Stimulated activated CD4-positive, alpha-beta T cell treated with anti-CD3 and anti-CD28 coated beads, Interleukin-15, amount 100 ng/mL, for 24 hours (primary cell): ENCODE results near the gene PPP2R2B.
"Not testable (repeated sequence)": the region's sequence is repeated elsewhere in the genome, so short reads cannot be mapped to it uniquely, and the experiment has no call there.

Experiments used
- DNase-seq: peaks from one replicate; pipeline ENCODE4 v3.0.0-alpha.2; 2020

Gene PPP2R2B

DNA sequence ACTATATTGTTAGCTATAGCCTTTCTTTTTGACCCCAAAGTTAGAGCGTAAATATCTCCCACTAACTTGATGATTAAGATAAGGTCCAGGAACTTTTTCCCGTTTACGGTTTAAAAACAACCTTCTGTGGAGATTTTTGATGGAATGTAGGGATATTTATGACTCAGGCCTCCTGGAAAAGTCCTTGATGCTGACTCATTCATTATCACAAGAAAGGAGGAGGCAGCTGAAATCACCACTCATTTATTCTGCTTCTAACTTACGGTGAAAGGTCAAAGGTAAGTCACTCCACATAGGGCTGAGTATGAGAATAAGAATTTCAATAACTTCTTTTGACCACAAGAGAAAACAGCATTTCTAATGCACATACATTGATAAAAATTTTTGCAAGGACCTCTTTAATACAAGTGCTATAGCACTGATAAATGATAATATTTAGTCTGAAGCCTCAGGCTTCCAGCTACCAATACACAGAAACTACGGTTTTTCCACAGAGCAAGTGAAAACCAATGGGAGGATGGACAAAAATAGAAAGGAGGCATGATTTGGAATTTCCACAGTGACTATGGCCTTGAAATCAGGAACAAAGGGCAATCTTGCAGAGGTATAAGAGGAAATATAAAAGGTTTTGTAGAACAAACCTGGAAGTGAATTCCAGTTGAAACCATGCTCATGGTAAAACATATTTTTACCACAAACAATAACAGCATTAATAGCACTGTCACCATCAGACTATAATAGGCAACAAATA is 146.5 kb downstream of the PPP2R2B start:
- DNase-seq, result no peak

DNA sequence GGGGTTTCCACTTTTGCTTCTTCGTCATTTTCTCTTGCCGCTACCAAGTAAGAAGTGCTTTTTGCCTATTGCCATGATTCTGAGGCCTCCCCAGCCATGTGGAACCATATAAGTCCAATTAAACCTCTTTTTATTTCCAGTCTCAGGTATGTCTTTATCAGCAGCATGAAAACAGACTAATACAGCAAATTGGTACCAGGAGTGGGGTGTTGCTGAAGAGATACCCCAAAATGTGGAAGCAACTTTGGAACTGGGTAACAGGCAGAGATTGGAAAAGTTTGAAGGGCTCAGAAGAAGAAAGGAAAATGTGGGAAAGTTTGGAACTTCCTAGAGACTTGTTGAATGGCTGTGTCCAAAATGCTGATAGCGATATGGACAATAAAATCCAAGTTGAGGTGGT is 149.8 kb downstream of the PPP2R2B start:
- DNase-seq, result not testable (repeated sequence)

DNA sequence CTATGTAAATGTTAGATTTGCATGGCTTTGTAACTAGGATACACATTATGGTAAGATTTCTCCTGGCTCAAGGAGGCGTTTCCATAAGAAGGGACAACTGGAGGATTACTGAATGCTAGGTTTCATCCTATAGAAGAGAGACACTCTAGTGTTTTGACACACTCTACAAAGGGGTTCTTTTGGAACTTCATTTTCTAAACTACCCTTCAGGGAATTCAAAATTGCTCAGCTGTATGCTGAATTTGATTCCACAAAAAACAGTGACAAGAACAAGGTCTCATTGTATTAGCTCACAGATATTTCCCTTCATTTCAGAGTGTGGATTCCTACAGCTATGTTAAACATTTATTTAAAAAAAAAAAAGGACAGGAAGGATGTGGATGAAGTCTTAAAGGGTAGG is 151.7 kb downstream of the PPP2R2B start:
- DNase-seq, result no peak

DNA sequence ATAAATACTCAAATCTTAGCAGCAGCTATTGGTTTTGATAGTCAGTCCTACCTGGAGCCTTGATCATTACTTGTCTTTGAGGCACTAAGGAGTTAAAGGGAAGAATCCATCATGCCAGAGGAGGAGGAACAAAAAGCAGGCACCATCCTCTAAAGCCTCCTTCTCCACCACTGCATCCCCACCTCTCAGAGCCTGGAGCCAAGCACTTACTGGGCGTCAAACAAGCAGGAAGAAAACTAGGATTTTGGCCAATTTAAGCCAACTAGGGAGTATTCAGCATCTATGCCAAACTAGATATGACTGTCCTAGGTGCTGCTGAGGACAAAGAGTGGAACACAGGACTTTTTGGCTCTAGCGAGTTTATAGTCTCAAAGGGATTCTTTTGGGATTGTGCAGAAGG is 152.5 kb downstream of the PPP2R2B start:
- no peak for DNase-seq

DNA sequence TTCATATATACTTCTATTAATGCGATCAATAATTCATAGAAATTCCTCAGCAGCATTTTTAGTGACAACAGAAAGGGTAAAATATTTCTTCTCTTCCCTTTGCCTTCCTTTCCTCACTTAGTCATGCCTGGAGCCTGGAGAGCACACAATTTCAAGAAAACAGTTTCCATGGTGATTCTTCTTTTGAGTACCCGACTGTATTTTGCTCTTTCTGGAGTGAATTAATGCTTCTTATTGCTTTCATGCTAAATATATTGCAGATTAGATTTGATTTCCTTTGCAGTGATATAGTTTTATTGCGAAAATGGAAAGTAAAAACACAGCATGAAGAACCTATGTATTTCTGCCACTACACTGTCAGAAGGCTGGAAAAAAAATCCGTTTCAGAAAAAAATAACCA is 153.5 kb downstream of the PPP2R2B start:
- DNase-seq, result no peak

DNA sequence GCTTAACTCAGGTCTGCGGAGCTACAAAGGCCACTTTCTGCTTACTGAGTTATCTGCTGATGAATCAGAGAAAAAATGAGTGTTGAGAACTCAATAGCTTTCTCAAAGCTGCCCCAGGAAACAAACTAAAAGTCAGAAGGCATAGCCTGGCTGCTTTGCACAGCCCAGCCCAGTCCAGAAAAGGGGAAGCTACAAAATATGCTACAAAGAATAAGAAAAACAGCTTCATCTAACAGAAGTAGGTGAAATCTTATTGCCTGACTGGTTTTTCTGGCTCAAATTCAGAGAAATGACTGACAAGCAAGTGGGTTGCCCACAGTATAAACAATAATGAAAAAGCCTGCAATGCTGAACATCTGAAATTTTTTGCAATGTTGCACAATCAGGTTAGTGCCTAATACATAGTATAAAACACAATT is 156.2 kb downstream of the PPP2R2B start:
- DNase-seq, result no peak

DNA sequence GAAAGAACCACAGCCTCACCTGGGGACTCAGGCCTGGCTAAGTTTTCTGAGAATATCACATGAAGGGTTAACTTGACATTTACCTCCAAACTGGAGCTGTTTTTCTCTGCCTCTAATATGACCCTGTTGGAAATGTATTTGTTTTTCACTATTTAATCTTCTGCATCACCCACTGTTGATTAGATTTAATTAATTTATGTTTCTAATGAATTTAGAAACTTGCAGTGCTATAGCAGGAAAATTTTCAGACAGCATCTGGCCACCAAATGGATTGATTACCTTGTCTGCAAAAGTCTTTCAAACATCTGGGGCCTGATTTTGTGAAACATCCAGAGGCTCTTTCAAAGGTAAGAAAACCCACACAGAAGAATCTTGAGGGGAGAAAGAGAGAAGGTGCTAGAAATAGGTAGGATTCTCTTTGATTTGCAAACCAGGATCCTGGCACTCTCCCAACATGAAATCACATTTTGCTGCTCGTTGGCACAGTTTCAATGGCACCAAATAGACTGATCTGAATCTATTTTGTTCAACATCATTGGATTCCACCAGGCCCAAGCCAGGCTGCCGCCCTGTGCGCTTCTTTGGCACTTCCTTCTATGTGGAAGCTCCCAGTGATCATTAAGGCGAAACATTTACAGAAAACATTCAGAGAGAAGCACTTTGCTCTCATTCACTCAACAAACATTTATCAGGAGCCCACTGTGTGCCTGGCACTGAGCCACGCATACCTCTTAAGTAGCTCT is 157.3 kb downstream of the PPP2R2B start:
- no peak for DNase-seq

DNA sequence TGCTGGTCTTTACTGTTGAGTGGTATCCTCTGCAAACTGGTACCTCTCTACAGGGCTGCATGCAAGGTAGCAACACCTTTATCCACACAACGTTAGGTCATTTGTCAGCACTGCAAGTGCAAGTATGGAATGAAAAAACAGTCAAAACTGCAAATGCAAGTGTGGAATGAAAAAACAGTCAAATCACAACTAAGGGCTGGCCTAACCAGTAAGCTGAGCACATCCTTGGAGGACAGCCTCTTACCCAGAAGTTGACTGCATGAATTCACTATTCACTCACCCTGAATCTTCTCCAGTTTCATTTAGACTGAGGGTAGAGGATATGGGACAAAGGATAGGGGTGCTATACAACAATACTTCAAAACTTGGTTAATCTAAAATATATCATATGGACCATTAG is 158.4 kb downstream of the PPP2R2B start:
- DNase-seq, result no peak

DNA sequence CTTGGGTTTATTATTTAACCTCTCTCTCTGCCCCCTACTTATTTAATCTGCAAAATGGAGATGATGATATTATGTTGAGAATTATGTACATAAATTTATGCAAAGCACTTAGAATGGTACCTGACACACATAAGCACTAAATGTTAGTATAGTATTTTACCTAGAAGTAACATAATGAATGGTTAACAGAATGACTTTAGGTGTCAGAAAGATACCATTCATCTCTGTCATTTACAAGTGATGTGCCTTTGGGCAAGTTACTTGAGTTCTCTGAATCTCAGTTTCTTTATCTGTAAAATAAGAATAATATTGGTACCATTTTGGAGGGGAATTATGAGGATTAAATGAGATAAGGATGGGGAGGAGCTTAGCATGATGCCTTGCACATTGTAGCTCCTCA is 159.4 kb downstream of the PPP2R2B start:
- no peak for DNase-seq

DNA sequence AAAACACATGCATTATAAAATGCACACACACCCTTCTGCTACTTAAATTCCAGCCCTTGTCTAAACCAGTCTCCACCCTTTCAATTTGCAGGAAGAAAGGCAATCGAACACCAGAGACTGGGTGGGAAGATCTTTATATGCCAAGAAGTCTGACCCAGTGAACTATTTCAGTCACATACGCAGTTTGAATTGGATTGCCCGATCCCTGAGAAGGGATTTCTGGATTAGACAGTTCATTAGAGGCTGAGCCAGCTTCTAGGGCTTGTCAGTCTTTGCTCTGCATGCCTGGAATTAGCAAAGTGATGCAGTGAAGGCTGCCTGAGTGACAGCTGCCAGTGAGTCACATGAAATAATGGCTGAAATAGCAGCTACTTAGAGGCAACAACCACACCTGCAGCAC is 159.9 kb downstream of the PPP2R2B start:
- no peak for DNase-seq

DNA sequence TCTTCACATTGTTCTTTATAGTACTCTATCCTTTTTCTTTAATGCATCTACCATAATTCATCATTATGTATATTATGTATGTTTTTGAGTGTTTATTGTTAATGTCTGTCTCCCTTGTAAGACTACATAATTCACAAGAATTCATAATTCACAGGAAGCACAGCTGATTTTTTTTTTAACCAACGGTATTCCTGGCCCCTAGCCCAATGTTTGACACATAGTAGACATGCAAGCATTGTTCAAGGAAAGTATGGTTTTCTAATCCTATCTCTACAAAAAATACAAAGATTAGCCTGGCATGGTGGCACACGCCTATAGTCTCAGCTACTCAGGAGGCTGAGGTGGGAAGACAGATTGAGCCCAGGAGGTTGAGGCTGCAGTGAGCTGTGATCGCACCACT is 160.6 kb downstream of the PPP2R2B start:
- no peak for DNase-seq

DNA sequence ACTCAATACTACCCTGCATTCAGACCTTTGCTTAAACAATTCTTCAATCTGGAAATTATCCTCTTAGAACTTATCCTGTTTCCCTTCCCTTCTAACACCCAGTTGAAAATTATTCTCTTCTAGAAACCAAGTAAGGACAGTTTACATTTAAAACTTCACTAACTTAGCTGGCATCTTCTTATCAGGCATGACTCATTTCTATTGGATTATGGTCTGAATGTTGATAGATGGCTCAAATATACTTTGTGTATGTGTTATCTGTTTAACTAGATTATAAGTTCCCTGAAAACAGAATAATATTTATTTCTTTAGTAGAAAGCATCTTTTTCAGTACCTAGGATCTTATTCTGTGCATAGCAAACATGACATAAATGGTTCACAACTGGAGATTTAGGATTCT is 161.9 kb downstream of the PPP2R2B start:
- DNase-seq, result no peak

DNA sequence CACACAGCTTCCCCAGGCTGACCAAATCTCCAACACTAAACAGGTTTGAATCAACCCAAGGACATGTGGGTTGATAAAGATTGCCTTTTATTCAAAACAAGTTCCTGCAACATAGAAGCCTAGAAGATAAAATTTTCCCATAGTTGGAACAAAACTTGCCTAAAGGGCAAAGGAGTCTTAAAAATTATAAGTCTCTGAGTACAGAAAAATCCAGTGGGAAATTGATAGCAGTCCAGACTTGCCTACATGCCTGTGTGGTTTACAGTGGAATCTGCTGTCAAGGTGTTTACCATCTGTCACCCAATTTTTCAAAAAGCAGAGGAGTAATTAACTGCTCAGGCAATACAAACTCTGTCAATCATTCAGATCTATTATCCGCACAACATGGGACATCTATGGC is 168.2 kb downstream of the PPP2R2B start:
- DNase-seq, result no peak

DNA sequence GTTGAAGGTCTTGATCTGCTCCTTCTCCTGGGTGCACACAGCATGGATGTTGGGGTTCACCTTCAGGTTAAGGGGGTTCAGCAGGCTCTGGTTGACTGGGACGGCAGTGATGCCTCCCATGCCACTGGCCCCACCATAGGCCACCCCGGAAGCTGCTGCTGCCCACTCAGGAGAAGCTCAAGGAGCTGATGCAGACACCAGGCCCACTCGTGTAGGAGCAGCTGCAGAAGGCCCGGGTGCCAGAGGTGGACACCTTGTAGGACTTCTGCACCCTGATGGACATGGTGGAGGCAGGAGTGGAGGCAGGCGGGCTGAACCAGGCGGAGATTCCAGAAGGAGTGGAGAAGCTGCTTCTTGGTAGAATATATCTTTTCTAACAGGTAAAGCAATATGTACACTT is 171.2 kb downstream of the PPP2R2B start:
- DNase-seq, result no peak

DNA sequence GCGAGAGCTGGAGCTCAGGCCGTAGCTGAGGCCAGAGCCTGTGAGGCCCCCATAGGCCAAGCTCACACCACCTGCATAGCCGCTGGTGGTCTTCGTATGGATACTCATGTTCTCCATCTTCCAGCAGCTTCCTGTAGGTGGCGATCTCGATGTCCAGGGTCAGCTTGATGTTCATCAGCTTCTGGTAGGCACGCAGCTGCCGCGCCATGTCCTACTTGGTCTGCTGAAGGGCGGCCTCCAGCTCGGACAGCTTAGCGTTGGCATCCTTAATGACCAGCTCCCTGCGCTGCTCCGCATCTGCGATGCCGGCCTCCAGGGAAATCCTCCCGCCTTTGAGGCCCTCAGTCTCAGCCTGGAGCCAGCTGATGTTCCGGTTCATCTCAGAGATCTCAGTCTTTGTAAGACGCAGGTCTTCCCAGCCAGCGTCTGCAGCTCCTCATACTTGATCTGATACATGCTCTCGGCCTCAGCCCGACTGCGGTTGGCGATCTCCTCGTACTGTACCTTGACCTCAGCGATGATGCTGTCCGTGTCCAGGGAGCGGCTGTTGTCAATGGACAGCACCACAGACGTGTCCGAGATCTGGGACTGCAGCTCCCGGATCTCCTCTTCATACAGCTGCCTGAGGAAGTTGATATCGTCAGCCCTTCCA is 172.1 kb downstream of the PPP2R2B start:
- no peak for DNase-seq

DNA sequence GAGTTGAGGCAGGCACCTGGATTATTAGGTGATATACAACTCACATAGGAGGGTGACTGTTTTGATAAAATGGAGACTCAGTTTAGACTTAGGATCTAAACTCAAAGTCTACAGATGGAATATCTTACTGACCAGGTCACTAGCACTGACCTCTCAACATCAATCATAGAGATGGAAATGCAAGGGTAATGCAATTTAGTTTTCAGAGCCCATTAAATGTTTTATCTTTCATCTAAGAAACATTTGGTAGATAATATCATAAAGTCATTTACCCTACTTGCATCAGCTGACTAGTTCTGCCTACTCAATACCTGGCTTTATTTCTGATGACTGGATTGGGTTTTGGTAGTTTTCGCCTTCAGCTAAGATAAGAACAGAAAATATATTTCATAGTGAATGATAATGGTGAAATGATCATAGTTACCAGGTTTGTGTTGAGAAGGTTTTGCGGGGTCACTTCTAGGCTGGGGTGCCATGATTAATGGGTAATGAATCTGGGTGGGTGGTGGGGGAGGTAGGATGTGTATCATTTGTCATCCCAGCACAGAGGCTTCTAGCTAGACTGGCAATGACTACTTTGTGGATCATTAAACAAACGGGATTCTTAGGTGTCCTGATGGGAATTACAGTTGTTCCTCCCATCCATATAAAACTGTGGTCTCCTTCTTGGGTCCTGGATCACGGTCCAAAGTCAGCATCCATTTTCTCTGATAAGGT is 173.4 kb downstream of the PPP2R2B start:
- DNase-seq, result no peak

DNA sequence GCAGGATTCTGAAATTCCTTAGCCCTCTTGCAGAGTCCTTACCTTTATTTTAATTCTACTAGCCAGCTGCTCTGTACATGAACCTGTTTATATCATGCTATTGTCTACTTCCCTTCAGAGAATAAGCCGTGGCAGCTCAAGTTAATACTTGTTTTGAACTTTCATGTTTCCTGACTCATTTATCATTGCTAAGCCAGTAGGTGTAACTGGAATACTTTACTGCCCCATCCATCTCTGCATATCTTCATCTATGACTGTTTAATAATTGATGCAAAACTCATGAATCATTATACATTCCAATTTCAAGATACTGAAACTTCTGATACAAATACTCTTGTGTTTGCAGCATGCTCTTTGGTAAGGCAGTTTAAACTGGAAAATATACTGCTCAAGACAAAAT is 174.7 kb downstream of the PPP2R2B start:
- DNase-seq, result no peak

DNA sequence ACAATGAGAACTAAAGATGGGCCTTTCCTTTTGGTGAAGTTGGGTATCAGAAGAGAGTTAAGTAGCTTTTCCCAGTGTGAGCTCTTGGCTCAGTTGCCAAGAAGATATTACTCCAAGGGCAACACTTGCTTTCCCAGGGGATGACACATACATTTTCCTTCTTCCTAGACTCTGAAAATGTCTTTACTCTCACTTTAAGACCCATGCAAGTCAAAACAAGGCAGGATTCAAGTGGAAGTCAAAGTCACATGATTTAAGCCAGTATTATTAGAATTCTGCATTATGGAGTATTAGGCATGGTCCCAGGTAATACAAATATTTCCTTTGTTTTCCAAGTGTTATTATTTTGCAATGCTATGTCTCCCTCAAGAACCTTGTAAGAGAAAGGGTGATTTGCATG is 175.1 kb downstream of the PPP2R2B start:
- DNase-seq, result no peak

DNA sequence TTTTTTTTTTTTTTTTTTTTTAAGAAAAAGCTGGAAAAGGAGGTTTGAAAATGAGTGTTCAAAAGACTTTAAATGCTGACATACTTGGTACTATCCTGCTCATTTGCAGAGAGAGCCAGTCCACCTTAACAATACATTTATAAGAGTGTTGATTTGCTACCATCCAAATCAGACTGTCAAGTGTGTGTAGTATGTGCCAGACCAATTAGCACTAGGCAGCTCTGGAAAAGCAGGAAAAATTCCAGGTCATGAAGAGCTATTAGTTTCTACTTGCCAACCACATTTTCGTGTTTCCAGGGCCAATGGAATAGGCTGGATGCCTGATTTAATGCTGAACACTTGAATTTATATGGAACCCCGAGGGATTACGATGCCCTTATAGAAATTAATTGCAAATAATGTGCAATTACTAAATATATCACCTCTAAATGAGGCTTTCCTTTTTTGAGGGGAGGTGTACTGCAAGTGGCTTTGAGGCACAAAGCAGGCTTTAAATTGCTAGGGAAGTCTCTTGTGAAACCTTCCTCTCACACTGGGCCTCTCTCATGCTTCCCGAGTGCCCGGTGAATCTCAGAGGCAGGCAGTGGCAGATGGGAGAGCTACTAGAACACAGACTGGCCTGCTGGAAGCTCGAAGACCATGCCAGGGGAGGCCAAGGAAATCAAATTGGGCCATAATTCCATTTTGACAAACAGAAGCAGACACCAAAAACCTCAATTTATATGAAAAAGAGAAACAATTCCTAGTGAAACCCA is 178.7 kb downstream of the PPP2R2B start:
- DNase-seq, result no peak

DNA sequence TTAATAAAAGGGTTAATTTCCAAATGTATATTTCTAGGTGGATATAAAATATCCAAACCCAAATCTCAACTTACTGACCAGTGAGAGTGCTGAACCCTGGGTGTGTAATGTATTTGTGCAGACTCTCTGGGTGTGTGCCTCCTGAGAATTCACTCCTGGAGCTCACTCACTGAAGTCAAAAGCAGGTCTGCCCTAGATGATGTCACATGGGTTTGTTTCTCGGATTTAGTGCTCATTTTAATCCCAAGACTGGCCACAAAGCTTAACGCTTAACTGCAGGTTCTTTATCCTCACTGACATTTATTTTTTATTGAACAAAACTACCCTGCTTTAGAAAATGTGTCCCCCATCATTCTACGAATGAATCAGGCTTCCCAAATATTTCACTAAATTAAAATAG is 179.4 kb downstream of the PPP2R2B start:
- no peak for DNase-seq

DNA sequence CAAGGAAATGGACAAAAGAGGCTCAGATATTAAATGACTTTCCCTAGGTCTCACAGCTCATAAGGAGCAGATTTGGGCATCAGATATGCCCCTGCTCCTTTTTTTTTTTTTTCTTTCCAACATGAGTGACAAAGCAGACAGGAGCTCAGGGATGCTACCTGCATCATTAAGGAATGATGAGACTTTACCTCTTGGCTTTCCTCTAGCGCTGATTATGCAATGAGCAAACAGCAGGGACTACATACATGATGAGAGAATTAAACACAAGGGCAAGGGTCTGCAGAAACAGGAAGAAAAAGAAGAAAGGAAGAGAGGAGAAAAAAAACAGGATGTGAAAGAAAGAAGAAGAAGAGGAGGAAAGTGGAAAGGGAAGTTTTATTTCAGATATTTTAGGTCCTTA is 179.9 kb downstream of the PPP2R2B start:
- DNase-seq, result no peak

DNA sequence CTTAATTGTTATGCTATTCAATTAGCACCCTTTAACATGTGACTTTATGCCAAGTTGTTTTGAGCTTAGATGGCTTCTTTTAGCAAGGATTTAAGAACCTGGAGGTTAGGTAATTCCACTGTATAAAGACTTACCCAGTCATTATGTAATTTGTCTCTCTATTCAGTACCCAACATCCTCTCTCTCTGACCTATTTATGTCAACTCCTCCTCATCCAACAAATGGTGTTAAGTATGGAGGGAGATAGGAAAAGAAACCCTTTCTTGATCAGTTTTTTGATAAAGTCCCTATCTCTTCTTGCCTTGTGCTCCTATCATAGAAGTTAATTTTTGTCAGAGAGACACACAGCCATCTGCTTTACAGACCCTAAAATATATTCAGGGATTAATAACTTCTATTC is 181.3 kb downstream of the PPP2R2B start:
- no peak for DNase-seq

DNA sequence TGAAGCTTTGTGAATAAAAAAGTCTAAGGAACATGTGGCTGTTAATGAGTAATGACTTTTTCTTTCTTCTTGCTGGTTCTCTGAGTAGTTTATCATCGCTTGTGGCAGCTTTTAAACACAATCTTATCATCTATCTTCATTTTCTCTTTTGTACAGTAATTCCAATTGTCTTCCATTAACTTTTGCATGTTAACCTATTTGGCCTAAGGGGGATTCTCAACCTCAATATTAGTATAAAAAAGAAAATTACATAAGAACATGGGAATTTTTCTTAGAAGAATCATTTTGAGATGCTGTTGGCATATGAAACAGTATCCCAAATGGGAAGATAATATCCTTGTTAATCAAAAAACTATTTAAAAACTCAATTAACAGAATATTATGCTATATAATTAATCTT is 182.9 kb downstream of the PPP2R2B start:
- DNase-seq, result no peak
